Measurements from ENCODE around the gene HOXA10.

HOXA10 gene

GRCh38 chr7:27146491-27147198 lies 27.5 kb downstream of the HOXA10 start:
- DNase-seq (ENCODE audit: extremely low read depth in 1 of 2, low read depth in 1 of 2) = no peak

DNA sequence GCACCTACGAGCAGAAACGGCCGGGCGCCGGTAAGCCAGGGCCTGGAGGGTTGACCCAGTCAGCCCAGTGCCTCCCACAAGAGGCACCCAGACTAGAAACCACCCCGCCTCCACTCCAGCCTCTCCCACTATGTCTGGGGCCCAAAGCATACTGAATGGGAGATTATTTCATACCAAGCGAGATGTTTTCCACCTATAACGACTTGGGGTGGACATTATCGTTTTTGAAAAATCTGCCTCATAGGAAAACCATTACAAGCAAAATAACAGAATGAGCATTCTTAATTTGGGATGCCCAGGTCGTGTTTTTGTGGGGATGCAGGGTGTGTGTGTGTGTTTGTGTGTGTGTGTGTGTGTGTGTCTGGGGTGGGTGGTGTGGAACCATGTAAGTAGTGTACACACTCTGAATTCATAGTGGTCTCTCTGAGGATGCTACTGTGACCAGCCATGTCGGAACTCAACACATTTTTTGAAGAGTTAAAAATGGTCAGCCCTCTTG lies 28.2 kb downstream of the HOXA10 start:
- DNase-seq (ENCODE audit: extremely low read depth in 1 of 2, low read depth in 1 of 2) = no peak

DNA sequence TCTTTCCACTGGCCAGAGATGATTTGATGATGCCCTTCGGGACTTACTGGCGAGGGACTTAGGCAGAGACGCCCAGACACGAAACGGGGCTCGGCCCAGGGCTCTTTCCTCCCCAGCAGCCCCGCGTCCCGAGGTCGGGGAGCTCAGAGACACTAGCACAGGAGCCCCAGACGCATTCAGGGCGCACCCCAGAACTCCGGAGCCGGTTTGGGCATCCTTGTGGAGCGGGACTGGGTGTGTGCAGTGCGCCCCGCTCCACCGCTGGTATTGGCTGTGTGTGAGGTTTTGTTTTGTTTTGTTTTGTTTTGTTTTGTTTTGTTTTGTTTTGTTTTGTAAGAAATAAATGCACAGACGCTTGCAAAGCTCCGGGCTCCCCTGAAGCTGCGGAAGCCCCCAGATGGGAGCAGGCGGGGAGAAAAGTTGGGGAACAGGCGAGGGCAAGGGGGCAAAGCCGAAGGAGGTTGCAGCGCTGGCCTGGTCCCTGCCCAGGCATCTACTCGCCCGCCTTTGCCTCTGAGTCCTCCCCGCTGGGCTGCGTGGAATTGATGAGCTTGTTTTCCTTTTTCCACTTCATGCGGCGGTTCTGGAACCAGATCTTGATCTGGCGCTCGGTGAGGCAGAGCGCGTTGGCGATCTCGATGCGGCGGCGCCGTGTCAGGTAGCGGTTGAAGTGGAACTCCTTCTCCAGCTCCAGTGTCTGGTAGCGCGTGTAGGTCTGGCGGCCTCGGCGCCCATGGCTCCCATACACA lies 28.8 kb downstream of the HOXA10 start:
- DNase-seq (ENCODE audit: extremely low read depth in 1 of 2, low read depth in 1 of 2) = no peak

DNA sequence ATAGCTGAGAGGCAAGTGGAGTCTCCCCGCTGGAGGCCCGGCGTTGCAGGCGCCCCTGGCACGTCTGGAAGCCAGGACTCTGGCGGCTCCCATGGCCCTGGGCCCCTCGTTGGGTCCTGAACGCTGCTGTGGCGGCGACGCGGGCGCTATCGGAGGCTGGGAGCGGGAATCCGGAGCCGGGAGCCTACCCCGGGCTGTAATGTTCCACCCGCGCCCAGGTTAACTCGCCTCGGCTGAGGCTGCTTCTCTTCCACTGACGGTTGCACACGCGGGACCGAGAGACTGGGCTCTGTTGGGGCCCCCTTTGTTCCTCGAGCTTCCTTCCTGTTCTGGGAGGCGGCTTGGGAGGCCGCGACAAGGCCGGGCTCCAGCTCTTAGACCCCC lies 29.3 kb downstream of the HOXA10 start:
- DNase-seq (ENCODE audit: extremely low read depth in 1 of 2, low read depth in 1 of 2) = no peak

DNA sequence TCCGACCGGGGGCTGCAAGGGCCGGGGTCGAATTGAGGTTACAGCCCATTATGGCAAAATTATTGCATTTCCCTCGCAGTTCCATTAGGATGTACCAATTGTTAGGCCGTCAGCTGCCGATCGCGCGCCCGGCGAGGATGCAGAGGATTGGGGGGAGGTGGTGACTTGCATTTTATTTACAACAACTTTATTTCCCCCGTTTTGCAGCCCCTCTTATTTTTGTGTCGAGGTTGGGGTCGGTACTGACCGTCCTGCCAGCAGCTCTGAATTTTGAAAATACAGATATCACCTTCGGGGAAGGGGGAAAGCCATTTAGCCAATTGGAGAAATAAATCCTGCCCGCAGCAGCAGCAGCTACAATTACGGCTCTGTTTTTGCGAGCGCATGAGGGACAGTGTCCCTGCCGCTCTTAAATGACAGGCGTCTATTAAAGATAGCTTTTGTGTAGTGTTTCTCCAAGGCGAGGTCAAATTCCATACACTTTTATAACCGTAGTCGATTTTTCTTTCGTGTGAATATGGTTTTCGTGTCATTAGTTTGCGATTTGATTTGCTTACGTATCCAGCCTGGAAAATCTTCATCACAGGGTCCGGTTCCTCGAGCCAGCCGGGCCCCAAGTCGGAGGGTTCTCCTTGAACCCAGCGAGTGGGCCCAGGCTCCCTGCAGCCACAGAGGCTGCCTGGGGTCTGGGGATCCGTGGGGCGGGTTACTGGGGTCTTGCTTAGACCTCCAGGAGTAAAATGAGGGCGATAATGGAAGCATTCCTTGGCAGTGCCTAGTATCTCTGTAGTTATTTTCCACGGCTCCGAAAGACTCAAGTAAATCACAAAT lies 30.0 kb downstream of the HOXA10 start:
- DNase-seq (ENCODE audit: extremely low read depth in 1 of 2, low read depth in 1 of 2) = no peak

DNA sequence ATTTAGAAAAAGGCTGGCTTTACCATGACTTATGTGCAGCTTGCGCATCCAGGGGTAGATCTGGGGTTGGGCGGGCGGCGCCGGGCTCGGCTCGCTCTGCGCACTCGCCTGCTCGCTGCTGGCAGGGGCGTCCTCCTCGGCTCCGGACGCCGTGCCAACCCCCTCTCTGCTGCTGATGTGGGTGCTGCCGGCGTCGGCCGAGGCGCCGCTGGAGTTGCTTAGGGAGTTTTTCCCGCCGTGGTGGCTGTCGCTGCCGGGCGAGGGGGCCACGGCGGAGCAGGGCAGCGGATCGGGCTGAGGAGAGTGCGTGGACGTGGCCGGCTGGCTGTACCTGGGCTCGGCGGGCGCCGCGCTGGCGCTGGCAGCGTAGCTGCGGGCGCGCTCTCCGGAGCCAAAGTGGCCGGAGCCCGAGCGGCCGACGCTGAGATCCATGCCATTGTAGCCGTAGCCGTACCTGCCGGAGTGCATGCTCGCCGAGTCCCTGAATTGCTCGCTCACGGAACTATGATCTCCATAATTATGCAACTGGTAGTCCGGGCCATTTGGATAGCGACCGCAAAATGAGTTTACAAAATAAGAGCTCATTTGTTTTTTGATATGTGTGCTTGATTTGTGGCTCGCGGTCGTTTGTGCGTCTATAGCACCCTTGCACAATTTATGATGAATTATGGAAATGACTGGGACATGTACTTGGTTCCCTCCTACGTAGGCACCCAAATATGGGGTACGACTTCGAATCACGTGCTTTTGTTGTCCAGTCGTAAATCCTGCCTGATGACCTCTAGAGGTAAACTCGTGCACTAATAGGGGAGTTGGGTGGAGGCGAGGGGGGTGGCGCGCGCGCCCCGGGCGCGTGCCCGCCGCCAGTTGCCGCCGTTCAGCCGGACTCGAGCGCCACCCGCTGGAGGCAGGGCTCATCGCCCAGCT lies 30.8 kb downstream of the HOXA10 start, which contains the start of gene HOXA5:
TSS of gene HOXA5 (minus strand) at position 659 of the 927 bp plus-strand sequence. CDS start at position 585, 74 bp downstream.
- DNase-seq (ENCODE audit: extremely low read depth in 1 of 2, low read depth in 1 of 2) = no peak

- no peak for DNase-seq (ENCODE audit: extremely low read depth in 1 of 2, low read depth in 1 of 2)
These were observed 31.5 kb downstream of the HOXA10 start for GRCh38 chr7:27142580-27143022.

DNA sequence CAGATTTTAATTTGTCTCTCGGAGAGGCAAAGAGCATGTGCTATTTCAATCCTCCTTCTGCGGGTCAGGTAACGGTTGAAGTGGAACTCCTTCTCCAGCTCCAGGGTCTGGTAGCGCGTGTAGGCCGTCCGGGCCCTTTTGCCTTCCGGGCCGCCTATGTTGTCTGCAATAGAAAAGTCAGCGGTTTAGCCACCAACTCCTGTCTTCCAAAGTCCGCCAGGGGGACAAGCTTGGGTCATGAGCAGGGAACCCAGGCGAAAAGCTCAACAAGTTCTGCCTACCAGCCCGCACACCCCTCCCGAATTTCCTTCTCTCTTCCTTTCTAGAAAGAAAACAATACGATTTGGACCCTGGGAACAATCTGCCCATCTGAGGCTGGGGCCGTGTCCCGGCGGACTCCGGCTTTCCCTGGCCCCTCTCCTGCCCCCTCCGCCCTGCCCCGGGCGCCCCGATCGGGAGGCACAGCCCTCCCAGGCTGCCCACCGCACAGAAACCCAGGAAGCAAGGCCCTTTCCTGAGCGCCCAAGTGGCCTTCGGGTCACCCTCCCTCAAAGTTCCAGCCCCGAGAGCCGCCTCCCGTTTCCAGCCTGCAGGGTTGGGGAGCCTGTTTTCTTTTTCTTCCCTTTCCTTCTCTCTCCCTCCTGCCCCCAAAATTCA lies 32.1 kb downstream of the HOXA10 start:
- DNase-seq (ENCODE audit: extremely low read depth in 1 of 2, low read depth in 1 of 2) = no peak

- DNase-seq (ENCODE audit: extremely low read depth in 1 of 2, low read depth in 1 of 2) = no peak
These were observed 32.8 kb downstream of the HOXA10 start for GRCh38 chr7:27141137-27141922.

DNA sequence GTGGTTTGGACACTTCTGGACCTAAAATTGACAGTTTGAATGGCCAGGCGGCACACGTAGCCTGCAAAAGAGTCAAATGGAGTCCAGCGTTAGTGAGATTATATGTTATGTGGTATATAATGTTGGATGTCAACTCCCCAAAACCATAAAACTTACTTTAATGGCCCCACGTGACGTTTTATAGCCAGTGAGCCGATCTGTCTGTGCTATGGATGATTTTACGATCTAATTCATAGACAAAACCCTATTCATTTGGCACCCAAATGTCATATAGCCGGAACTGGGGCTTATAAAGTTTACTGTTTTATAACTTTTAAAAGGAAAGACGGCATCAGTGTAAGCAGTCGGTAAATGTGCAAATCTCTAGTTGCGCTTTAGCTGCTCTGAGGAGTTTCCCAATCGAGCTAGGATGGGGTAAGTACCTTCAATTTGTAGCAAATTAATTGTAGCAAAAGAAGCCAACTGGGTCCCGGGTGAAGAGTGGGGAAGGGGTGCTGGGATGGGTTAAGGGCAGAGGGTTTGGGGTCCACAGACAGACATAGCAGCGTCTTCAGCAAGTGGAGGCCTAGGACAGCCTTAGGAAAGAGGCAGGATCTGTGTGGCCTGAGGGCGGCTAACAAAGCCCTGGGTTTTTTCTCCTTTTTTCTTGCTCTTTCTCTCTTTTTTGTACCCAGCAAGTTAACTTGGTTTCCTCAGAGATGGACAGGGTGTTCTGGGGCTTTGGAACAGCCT lies 33.8 kb downstream of the HOXA10 start:
- no peak for DNase-seq (ENCODE audit: extremely low read depth in 1 of 2, low read depth in 1 of 2)

GRCh38 chr7:27139334-27140125 lies 34.6 kb downstream of the HOXA10 start:
- no peak for DNase-seq (ENCODE audit: extremely low read depth in 1 of 2, low read depth in 1 of 2)

DNA sequence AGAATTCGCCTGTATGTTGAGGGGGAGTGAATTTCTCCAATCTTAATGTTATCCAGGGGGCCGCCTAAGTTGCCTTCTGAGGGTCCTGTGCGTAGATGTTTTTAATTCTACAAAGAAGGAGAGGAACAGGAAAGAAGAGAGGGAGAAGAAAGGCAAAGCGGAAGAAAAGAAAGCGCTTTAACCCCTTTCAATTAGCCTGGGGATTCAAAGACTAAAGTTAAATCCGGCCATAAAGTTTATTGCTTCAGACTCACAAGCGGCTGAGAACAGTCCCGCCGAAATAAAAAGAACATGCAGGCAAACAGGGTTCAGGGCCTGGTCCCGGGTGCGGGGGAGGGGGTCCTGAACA lies 35.2 kb downstream of the HOXA10 start:
- DNase-seq (ENCODE audit: extremely low read depth in 1 of 2, low read depth in 1 of 2) = no peak

- DNase-seq (ENCODE audit: extremely low read depth in 1 of 2, low read depth in 1 of 2) = no peak
These were observed 35.6 kb downstream of the HOXA10 start for GRCh38 chr7:27138472-27138871.

DNA sequence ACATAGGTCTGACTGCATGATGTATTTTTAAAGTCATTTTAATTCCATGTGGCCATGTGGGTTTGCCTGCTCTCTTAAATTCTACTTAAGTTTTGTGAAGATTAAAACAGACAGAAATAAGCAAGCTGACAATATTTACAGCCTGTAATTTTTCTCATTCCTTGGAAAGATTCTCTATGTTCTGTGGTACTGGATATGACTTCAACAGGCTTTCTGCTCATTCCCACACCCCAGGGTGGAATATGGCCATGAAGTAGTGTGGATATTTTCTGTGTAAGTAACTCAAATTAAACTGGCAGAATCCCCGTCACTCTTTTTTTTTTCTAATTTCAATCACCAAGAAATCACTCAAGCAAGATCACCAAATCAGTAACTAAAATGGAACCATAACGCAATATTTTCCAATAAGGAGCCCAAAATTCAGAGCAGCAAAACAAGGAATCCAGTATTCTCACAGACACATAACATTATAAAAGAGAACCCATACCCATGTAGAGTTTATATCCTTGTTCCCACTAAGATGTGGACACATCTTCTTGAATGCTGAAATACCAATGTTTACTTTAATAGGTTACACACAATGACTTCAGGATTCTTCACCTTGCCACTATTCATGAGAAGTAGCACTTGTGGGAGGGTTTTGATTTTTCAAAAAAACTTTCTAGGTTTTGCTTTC lies 36.3 kb downstream of the HOXA10 start:
- DNase-seq (ENCODE audit: extremely low read depth in 1 of 2, low read depth in 1 of 2) = no peak

DNA sequence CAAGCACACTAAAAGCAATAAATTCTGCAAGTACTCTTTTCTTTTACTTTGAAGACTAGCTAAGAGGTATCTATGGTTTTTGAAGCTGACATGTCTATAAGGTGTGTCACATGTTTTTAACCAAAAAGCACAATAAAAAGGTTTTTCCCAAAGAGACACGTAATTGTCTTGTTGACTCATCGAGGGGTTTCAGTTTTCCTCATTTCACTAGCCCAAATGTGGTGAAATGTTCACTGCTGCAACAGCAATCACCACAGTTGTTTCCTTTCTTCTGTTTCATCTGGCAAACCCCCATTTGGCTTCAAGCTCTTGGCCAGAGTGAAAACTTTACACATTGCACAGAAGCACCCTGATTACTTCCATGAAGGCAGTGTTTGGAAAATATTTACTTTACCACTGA lies 39.7 kb downstream of the HOXA10 start:
- no peak for DNase-seq (ENCODE audit: extremely low read depth in 1 of 2, low read depth in 1 of 2)

DNA sequence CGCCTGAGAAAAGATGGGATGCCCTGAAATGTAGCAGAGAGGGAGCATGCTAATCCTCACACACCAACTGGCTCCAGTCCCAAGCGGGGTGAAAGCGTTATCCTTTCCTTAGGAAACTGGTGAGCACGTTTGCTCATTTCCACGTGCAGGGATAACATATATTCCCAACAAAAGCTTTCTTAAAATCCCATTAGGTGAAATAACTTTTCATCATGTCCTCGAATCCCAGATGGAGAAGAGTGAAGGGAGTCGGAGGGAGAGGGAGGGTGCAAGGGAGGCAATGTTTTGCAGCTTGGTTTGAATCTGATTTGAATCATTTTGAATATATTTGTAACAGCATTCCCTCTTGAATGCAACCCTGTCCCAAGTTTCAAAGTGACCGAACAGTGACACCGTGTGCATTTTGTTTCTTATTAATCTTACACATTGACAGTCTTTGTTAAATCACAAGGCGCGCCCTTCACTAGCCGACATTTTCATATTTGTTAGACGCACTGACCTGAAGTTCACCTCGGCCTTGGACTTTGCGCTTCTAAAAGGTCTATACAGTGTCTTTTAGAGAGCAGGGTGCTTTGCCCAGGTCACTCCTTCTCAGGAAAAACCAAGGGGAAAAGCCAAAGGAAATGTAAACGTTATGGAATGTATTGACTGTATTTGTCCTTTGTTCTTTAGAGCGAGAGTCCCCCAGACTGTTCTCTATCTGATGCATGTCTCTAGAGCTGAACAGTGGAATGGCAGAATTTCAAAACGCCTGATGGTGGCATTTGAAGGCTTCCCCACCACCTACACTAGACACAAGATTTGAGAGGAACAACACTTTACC lies 40.5 kb downstream of the HOXA10 start:
- no peak for DNase-seq (ENCODE audit: extremely low read depth in 1 of 2, low read depth in 1 of 2)

Measured in activated CD8-positive, alpha-beta memory T cell treated with anti-CD3 and anti-CD28 coated beads for 1 hour (primary cell).